H1 (cell line): ENCODE results near the gene PTEN. TPM values are rescaled to one million over a fixed set of nuclear protein-coding genes. Genes with fewer than 3 reads are reported as not detected.

Experiments
- ATF3 ChIP-seq: IDR thresholded peaks from 2 replicates; pipeline ENCODE4 v1.6.1; 2011; ENCODE audit warnings: low read depth, mild to moderate bottlenecking, low read length; ENCODE audit not compliant: insufficient read depth
- BACH1 ChIP-seq: IDR thresholded peaks from 2 replicates; pipeline ENCODE4 v1.6.1; 2012; ENCODE audit warnings: low read length, improper control_type of control experiment
- BCL11A ChIP-seq, 2 experiments: IDR thresholded peaks; one replicate each; pipeline ENCODE4 v1.6.1; 2011; ENCODE audit warnings: low read depth in 2 of 2, low read length in 2 of 2, mild to moderate bottlenecking in 2 of 2
- CEBPB ChIP-seq: IDR thresholded peaks from 2 replicates; pipeline ENCODE4 v1.6.1; 2012; ENCODE audit warnings: low read depth, low read length
- CHD2 ChIP-seq: IDR thresholded peaks from 2 replicates; pipeline ENCODE4 v1.6.1; 2012; ENCODE audit warnings: low read length, improper control_type of control experiment
- CREB1 ChIP-seq: IDR thresholded peaks from 2 replicates; pipeline ENCODE4 v1.6.1; 2012; ENCODE audit warnings: inconsistent platforms
- EZH2 ChIP-seq: fragments of 200-600 bp; sonication (generic); IDR thresholded peaks from 2 replicates; pipeline ENCODE4 v1.7.1; 2012; ENCODE audit warnings: low read depth, mild to moderate bottlenecking, moderate library complexity, low read length, inconsistent platforms; ENCODE audit not compliant: severe bottlenecking
- GABPA ChIP-seq: IDR thresholded peaks from 2 replicates; pipeline ENCODE4 v1.6.1; 2011; ENCODE audit warnings: mild to moderate bottlenecking, low read length, moderate library complexity, borderline replicate concordance; ENCODE audit not compliant: insufficient read depth
- HDAC2 ChIP-seq, 2 experiments: fragments of 300-600 bp in 1 of 2; sonication (generic) in 1 of 2; IDR thresholded peaks; 2 replicates each; pipeline ENCODE4 v1.6.1; 2011 to 2012; ENCODE audit warnings: low read depth in 2 of 2, low read length in 2 of 2, mild to moderate bottlenecking in 2 of 2, moderate library complexity in 2 of 2, borderline replicate concordance in 1 of 2, inconsistent platforms in 1 of 2
- JUN ChIP-seq: IDR thresholded peaks from 2 replicates; pipeline ENCODE4 v1.6.1; 2011; ENCODE audit warnings: low read depth, mild to moderate bottlenecking, improper control_type of control experiment, low read length
- KDM5A ChIP-seq: fragments of 200-600 bp; IDR thresholded peaks from 2 replicates; pipeline ENCODE4 v1.7.1; 2012; ENCODE audit warnings: mild to moderate bottlenecking, low read length, inconsistent platforms, mixed read lengths
- POU5F1 ChIP-seq: IDR thresholded peaks from 2 replicates; pipeline ENCODE4 v1.6.1; 2011; ENCODE audit warnings: low read depth, mild to moderate bottlenecking, low read length, moderate library complexity
- RAD21 ChIP-seq, 2 experiments: IDR thresholded peaks in 1 of 2; conservative IDR thresholded peaks in 1 of 2; 2 replicates each; pipeline ENCODE4 v1.6.1; 2011; ENCODE audit warnings: low read depth in 2 of 2, low read length in 2 of 2, improper control_type of control experiment in 1 of 2, inconsistent platforms in 1 of 2, mild to moderate bottlenecking in 1 of 2, moderate library complexity in 1 of 2
- SIRT6 ChIP-seq: IDR thresholded peaks from one replicate; pipeline ENCODE4 v1.7.1; 2012; ENCODE audit warnings: low read length, inconsistent platforms
- SIX5 ChIP-seq: IDR thresholded peaks from 2 replicates; pipeline ENCODE4 v1.6.1; 2011; ENCODE audit warnings: mild to moderate bottlenecking, low read depth, low read length
- SP1 ChIP-seq: IDR thresholded peaks from 2 replicates; pipeline ENCODE4 v1.6.1; 2011; ENCODE audit warnings: low read depth, low read length
- SRF ChIP-seq: IDR thresholded peaks from 2 replicates; pipeline ENCODE4 v1.6.1; 2011; ENCODE audit warnings: mild to moderate bottlenecking, low read depth, low read length, moderate library complexity
- TCF12 ChIP-seq: IDR thresholded peaks from 2 replicates; pipeline ENCODE4 v1.6.1; 2011; ENCODE audit warnings: low read depth, mild to moderate bottlenecking, low read length
- TEAD4 ChIP-seq: IDR thresholded peaks from 2 replicates; pipeline ENCODE4 v1.6.1; 2012; ENCODE audit warnings: low read depth, low read length, inconsistent platforms, mixed read lengths
- USF2 ChIP-seq: IDR thresholded peaks from 2 replicates; pipeline ENCODE4 v1.6.1; 2011; ENCODE audit warnings: low read length, improper control_type of control experiment
- ZNF274 ChIP-seq: IDR thresholded peaks from 2 replicates; pipeline ENCODE4 v1.7.0; 2012; ENCODE audit warnings: low read length, borderline replicate concordance; ENCODE audit errors: extremely low read depth
- polyA plus RNA-seq, 7 experiments: library from polyadenylated mRNA; depleted of rRNA in 3 of 7; stranded (reverse) in 5 of 7; unstranded in 2 of 7; fragments of >200 nt in 5 of 7; fragments of 200-250 nt in 2 of 7; gene quantifications; 1 replicate in 5 of 7; 2 replicates in 1 of 7; 4 replicates in 1 of 7; pipeline versions ENCODE4 v1.2.1 to v1.2.3, GENCODE V29; 2011 to 2013; ENCODE audit warnings: missing spikeins in 2 of 7, mixed read lengths in 2 of 7
- total RNA-seq: library from RNA; stranded (reverse); fragmentation: NEBNext Ultra II Directional; extraction: Animal tissue kit (Norgen Biotek cat#: 25700); gene quantifications from 2 replicates; pipeline ENCODE4 v1.2.1, GENCODE V29; 2021

Gene PTEN
- total and polyA plus RNA-seq, 2 of the 8 experiments (the other 6 are each of a cell fraction or from before 2014, with no cell fraction given): 6.3 to 48.7 TPM

GRCh38 chr10:87861953-87862678 is 1.3 kb upstream of the PTEN start (continued):
- TF ChIP-seq USF2: peak; percentile 92
- peak; percentile 59 for TF ChIP-seq TEAD4
- TF ChIP-seq EZH2: no peak
- TF ChIP-seq ZNF274: no peak
- no peak for TF ChIP-seq SIRT6
- TF ChIP-seq POU5F1: no peak
- TF ChIP-seq CHD2: peak; percentile 94
- peak; percentile 75 for TF ChIP-seq CREB1
- TF ChIP-seq KDM5A: no peak
- peak in 1 of 2 experiments; percentile 21; a peak in 1 of 4 replicates for TF ChIP-seq HDAC2 (IDR thresholded peaks at IDR 0.05; ENCODE audit: borderline replicate concordance in 1 of 2, low read depth in 2 of 2, low read length in 2 of 2)
- peak; percentile 70; the same call in 1 of the 2 replicates for TF ChIP-seq TCF12
- no peak for TF ChIP-seq SIX5
- TF ChIP-seq BACH1: no peak
- no peak for TF ChIP-seq BCL11A (IDR thresholded peaks at IDR 0.05; ENCODE audit: low read depth in 2 of 2, low read length in 2 of 2)
- TF ChIP-seq JUN: 0 out of 2 replicates have a peak, but pooled peaks have one; percentile 51
- no peak for TF ChIP-seq GABPA
- peak; percentile 100 for TF ChIP-seq SP1
- TF ChIP-seq CEBPB: no peak
- 0 out of 2 replicates have a peak, but pooled peaks have one; percentile 11 for TF ChIP-seq SRF
- TF ChIP-seq ATF3: peak; percentile 39; the same call in 1 of the 2 replicates
- peak; percentile 30 to 36; a peak in 3 of 4 replicates for TF ChIP-seq RAD21 (IDR thresholded peaks at IDR 0.05 in 1 of 2, conservative IDR thresholded peaks at IDR 0.05 in 1 of 2; ENCODE audit: low read depth in 2 of 2, low read length in 2 of 2)
